SKM-1 treated with dmso at 0.1 percent for 144 hours (cell line): Measurements from ENCODE around the gene FOCAD.

ENCODE experiments used
- DNase-seq: peaks from one replicate; lab custom pipeline; 2025; ENCODE audit not compliant: unreplicated experiment; lab: John Stamatoyannopoulos, UW

Gene FOCAD

DNA sequence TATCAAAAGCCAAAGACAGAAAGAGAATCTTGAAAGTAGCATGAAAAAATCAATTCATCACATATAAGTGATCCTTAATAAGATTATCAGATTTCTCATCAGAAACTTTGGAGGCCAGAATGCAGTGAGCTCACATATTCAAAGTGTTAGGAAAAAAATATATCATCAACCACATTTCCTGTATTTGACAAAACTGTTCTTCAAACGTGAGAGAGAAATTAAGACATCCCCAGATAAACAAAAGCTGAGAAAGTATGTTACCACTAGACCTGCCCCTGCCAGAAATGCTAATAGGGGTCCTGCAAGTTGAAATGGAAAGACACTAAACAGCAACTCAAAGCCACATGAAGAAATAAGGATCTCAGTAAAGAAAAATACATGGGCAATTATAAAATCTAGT lies 317.5 kb downstream of the FOCAD start:
- DNase-seq: no peak

DNA sequence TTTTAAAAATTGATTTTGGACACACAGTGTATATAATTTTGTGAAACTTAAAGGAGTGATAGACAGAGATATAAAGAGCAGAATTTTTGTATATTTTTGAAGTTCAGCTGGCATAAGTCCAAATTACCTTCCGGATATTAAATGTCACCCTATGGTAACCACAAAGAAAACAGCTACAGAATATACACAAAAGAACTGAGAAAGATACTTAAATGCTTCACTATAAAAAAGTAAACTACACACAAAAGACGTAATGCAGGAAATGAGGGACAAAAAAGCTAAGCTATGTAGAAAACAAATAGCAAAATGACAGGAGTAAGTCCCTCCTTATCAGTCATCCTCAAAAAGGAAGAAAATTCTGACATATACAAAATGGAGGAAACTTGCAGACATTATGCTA lies 318.0 kb downstream of the FOCAD start:
- DNase-seq: no peak

- no peak for DNase-seq
Measured at GRCh38 chr9:21015129-21015815, 331.2 kb downstream of the FOCAD start.

DNA sequence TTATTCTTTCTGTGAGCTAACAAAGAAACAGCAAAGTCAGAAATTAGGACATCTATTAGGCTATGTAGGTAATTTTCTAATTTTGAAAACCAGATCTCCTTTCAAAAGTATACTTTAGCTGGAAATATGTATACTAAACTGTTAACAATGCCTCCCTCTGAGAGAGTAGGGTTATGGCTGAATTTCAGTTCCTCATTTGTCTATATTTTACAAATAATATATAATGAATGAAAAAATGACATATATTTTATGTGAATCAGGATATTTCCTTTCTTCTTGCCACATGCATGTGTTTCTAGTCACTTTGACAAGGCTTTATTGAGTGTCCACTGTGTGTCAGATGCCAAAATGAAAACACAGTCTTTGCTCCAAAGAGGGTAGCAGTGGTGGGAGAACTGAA lies 331.9 kb downstream of the FOCAD start:
- DNase-seq: no peak

DNA sequence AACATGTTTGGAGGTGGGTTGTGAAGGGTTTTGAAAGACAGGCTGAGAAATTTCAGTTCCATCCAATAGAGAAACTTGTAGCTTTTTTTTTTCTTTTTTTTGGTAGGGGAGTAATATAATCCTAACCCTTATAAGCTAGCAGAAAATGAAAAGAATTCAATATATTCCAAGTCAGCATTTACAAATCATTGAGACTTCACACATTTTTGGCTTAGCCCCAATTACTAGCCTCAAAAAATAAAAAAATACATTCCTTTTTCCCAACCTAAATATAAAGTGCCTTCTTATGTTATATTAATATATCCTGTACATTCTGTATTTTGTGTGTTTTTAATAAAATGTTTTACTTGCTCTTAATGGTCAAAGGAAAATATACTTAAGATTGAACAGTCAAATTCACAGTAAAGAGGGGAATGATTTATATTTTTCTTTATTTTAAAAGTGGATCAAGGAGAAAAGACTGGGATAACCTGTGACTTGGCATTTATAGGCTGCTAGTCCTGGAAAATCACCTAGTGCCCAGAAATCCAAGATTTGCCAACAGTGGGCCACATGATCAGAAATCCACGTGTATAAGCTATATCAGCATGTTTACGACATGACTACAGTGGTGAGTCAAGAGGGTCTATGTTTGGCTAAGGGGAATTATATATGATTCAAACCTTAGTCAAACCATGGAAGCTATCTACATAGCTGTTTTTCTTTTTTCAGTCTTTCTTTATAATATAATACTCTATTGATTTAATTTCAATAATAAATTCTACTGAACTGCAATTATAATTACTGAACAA lies 332.8 kb downstream of the FOCAD start:
- DNase-seq: no peak

DNA sequence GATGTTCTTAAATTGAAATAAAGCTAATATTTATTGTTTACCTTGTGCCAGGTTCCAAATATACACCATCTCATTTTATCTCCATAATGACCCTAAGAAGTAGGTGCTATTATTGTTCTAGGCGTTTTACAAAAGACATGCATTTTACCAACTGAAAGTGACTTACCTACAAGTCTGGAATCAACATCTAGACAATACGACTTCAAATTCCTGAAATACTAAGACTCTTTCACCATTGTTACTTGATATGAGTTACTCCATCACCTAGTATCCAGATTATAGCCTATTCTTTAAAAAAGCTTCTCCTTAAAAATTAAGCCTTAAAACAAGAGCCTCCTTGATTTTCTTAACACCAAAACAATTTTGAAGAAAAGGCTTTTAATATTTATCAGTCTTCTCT lies 334.1 kb downstream of the FOCAD start:
- no peak for DNase-seq

DNA sequence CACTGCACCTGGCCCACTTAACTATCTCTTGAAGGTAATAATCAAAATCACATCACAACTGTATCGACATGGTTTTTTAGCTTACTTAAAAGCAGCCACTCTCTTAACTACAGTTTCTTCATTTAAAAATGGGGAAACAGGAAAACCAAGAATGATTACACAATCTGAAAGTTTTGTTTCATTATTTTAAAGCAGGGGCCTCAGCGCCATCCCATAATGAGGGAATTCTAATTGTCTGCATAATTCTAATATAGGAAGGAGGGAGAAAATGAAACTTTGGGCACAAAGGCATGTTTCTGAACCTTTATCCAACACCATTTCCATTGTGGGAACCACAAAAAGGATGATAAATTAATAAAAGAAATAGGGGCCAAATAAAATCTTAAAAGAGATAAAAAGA lies 339.8 kb downstream of the FOCAD start:
- peak; percentile 55 for DNase-seq

- no peak for DNase-seq
Measured at GRCh38 chr9:21027295-21027694, 343.2 kb downstream of the FOCAD start.

- no peak for DNase-seq
Measured at GRCh38 chr9:21028466-21028865, 344.4 kb downstream of the FOCAD start.

DNA sequence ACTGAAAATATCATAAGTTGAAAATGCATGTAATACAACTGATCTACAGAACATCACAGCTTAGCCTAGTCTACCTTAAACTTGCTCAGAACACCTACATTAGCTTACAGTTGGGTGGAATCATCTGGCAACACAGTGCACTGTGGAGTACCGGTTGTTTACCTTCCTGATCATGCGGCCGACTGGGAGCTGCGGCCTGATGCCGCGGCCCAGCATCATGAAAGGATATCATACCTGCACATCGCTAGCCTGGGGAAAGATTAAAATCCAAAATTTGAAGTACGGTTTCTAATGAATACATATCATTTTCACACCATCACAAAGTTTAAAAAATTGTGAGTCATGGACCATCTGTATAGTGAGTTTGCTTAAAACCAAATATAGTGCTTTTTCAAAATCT lies 345.6 kb downstream of the FOCAD start:
- DNase-seq: no peak

GRCh38 chr9:21030389-21031035 lies 346.5 kb downstream of the FOCAD start:
- peak; percentile 18 for DNase-seq

DNA sequence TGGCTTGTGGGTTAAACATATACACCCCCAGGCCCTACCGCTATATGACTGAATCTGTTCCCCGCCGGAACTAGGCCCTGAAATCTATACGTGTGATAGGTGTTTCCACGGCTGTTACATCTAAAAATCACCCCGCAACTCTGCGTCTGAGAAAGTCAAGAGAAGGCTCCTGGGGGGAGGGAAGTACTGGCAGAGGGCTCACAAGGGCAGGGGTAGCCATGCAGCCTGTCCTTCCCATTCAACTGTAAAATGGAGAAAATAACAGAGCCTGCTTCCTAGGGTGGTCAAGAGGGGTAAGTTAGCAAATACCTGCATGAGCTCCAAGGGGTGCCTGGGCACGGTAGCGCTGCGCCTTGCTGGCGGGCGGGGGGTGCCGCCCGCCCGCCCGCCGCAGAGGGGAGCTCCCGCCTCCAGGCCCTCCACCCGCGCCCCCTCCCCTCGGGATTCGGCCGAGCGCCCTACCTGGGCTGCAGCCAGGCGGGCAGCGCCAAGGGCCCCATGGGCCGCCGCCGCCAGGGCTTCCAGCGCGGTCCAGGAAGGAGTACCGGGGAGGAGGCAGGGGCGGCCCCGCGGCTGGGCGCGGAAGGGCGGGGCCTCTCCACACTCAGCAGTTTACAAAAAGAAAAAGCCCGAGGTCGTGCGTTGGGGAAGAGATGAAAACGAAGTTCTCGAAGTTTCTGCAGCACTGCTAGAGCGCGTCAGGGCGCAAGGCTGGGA lies 347.2 kb downstream of the FOCAD start, which contains the start of gene HACD4:
TSS of gene HACD4 (minus strand) at position 550 of the 717 bp plus-strand sequence. CDS start at position 500, 50 bp downstream.
- peak; percentile 1 for DNase-seq

GRCh38 chr9:21031808-21032183 lies 347.7 kb downstream of the FOCAD start:
- no peak for DNase-seq

DNA sequence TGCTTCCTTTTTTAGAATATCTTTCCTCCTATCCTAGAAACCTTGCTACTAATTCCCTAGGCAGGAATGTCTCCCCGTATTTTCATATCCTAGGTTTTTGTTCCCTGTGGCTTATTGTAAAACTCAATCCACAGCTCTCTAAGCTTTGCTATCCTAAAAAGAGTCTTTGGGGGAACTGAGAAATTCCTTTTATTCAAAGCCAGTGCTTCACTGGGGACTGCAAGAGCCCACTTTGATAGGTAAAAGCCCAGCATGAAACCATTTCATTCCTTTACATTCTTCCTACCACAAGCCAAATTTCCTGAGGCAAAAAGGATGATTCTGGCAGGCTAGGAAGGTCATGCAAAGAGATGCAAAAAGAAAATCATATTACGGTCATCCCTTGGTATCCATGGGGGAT lies 353.2 kb downstream of the FOCAD start:
- DNase-seq: no peak

GRCh38 chr9:21039302-21039701 lies 355.2 kb downstream of the FOCAD start:
- no peak for DNase-seq

GRCh38 chr9:21042466-21042865 lies 358.4 kb downstream of the FOCAD start:
- DNase-seq: no peak

- no peak for DNase-seq
Measured at GRCh38 chr9:21043841-21044240, 359.8 kb downstream of the FOCAD start.
